NCI-H2227 treated with DMSO at 0.1 percent for 48 hours (cell line): Measurements from ENCODE around the gene C1orf74.

Experiments
- DNase-seq: peaks from one replicate; lab custom pipeline; 2025; lab: John Stamatoyannopoulos, UW

The C1orf74 gene

DNA sequence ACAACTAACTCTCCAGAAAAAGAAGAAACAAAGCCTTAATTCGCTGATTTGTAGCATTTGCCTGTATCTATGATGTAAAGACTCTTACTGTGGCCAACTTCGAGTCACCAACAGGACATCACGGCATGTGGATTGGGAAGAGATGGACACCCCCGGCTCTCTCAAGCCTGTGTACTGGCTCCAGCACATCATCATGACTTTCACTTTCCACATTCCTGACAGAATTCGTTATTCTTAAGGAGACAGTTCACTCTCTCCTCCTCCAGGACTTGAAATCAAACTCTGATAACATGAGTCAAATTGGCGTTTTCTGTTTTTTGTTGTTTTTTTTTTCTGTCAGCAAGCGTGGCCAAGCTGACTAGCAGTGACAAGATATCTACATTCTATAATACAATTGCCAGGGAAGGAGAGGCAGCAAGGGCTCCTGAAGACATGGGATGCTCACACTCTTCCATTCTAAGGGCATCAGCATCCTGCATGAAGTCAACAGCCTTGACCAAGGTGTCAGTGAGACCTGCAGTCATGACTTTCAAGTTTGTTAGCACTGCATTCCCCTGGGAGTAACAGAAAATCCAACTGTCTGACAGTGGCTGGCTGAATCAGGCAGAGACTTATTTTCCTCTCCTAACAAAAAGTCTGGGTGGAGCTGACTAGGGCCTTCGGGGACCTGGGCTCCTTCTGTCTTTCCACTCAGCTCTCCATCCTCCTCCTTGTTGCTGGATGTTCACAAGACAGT is 41.8 kb downstream of the C1orf74 start:
- DNase-seq, result no peak

DNA sequence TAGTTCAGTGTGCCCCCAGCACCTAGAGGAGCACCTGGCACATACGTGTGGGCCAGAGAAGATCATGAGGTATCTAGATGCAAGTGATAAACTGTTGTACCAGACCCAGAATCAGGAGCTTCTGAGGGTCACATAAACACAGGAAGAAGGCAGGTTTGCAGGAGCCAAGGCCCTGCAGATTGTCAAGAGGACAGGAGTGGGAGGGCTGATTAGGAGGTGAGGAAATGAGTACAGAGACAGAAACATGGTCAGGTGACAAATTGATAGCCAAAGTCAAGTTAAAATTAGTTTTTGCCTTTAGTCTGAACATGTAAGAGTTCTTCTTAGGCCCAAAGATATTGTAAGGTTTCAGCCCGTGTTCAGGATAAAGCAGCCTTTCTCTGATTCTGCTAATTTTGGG is 42.5 kb downstream of the C1orf74 start:
- no peak for DNase-seq

DNA sequence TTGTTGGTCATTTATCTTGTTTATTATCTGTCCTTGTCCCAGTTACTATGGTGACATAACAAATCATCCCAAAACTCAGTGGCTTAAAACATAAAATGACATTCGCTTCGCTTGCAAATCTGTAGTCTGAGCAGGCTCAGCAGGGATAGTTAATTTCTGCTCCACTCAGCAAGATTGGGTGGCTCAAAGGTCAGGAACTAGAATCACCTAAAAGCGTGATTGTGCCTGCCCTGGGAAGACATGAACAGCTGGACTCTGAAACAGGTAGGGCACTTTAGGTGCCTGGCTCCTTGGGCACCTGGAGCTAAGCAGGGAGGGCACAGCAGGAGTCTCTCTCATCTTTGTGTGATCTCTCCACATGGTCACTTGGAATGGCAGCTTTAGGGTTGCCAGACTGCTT is 43.2 kb downstream of the C1orf74 start:
- no peak for DNase-seq

- no peak for DNase-seq
These were observed 46.1 kb downstream of the C1orf74 start for GRCh38 chr1:209738270-209738669.

DNA sequence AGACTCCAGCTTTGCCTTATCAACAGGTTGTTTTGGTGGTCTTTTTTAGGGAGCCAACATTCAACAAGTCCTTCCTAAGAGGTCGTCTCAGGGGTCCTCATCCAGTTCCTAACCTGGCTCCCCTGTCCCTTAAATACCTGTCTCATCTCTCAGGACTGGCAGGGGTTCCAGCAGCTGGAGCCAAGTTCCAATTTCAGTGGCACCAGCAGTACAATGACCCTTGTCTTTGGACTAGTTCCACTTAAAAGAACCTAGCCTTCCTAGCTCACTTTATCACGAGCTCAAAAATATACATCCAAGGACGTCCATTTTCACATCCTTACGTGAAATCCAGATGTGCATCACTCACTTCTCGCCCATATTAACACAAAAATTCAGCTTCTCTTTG is 47.2 kb downstream of the C1orf74 start:
- DNase-seq, result no peak

GRCh38 chr1:209736490-209737117 is 47.8 kb downstream of the C1orf74 start:
- no peak for DNase-seq

- DNase-seq, result no peak
These were observed 50.8 kb downstream of the C1orf74 start for GRCh38 chr1:209733409-209734192.

DNA sequence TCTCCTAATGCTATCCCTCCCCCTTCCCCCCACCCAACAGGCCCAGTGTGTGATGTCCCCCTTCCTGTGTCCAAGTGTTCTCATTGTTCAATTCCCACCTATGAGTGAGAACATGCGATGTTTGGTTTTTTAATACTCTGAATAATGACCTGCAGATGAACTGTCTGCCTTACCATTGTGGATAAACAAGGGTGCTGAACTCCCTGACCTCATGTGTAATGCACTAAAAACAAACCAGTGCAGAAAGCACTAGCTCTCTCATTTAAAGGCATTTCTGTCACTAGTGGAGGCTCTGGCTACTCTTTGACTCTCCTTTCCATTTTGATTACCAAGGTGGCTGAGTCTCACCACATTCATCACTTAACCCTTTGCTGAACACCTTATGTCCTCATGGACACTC is 51.6 kb downstream of the C1orf74 start:
- DNase-seq, result no peak

DNA sequence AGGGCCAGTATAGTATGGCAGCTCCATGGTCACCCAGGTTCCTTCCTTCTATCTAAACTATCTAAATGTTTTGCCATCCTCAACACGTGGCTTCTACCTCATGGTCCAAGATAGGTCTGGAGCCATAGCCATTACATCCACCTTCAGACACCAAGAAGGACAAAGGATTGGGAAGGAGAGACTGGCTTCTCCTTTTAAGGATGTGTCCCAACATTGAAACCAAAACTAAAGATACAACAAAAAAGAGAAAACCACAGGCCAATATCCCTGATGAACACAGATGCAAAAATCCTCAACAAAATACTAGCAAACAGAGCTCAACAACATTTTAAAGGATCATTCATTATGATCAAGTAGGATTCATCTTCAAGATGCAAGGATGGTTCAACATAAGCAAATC is 54.9 kb downstream of the C1orf74 start:
- DNase-seq, result no peak
